K562 (cell line): Measurements from ENCODE around the gene DLGAP1. TPM values are rescaled to one million over a fixed set of nuclear protein-coding genes. Genes with fewer than 3 reads are reported as not detected.
A peak's percentile ranks its signal among the peaks of the same experiment; 100 is the strongest.

ENCODE experiments used
- ARHGAP35 ChIP-seq: fragments of 450-650 bp; IDR thresholded peaks from 2 replicates; pipeline ENCODE4 v1.6.1; 2018; ENCODE audit not compliant: partially characterized antibody
- CXXC5 ChIP-seq: fragments of 250-450 bp; sonication (Bioruptor Pico); IDR thresholded peaks from 2 replicates; pipeline ENCODE4 v1.8.0; 2022; ENCODE audit warnings: inconsistent platforms, mild to moderate bottlenecking, moderate library complexity
- ETS1 ChIP-seq: conservative IDR thresholded peaks from 2 replicates; pipeline ENCODE4 v1.6.1; 2011; ENCODE audit warnings: low read depth, mild to moderate bottlenecking, low read length; ENCODE audit not compliant: control insufficient read depth
- FOXK2 ChIP-seq, 2 experiments: fragments of 450-650 bp; IDR thresholded peaks in 1 of 2; conservative IDR thresholded peaks in 1 of 2; 2 replicates each; pipeline ENCODE4 v1.6.1; 2016; ENCODE audit warnings: low read depth in 2 of 2, mild to moderate bottlenecking in 1 of 2
- HDAC8 ChIP-seq: fragments of 450-650 bp; IDR thresholded peaks from 2 replicates; pipeline ENCODE4 v1.6.1; 2016; ENCODE audit warnings: mild to moderate bottlenecking, missing genetic modification characterization, moderate library complexity, missing compliant biosample characterization
- KLF16 ChIP-seq: IDR thresholded peaks from 2 replicates; pipeline ENCODE4 v1.6.1; 2016; ENCODE audit warnings: antibody characterized with exemption
- MAFK ChIP-seq: IDR thresholded peaks from 2 replicates; pipeline ENCODE4 v1.6.1; 2011; ENCODE audit warnings: low read length, improper control_type of control experiment
- NKRF ChIP-seq: fragments of 450-650 bp; IDR thresholded peaks from 2 replicates; pipeline ENCODE4 v1.6.1; 2016; ENCODE audit warnings: borderline replicate concordance
- PHF21A ChIP-seq: fragments of 450-650 bp; IDR thresholded peaks from 2 replicates; pipeline ENCODE4 v1.6.1; 2017; ENCODE audit warnings: low read depth, borderline replicate concordance
- PTRF ChIP-seq: fragments of 450-650 bp; IDR thresholded peaks from 2 replicates; pipeline ENCODE4 v1.6.1; 2016; ENCODE audit warnings: mild to moderate bottlenecking, missing genetic modification characterization, missing compliant biosample characterization
- PTTG1 ChIP-seq: fragments of 450-650 bp; IDR thresholded peaks from 2 replicates; pipeline ENCODE4 v1.6.1; 2016; ENCODE audit warnings: low read depth, mild to moderate bottlenecking, missing genetic modification characterization, missing compliant biosample characterization
- RBM25 ChIP-seq: fragments of 200-400 bp; formaldehyde crosslinking; IDR thresholded peaks from 2 replicates; pipeline ENCODE4 v1.6.1; 2018; ENCODE audit warnings: low read length, low read depth, moderate library complexity; ENCODE audit not compliant: severe bottlenecking
- THRAP3 ChIP-seq: fragments of 450-650 bp; IDR thresholded peaks from 2 replicates; pipeline ENCODE4 v1.6.1; 2016; ENCODE audit warnings: mild to moderate bottlenecking, inconsistent platforms, borderline replicate concordance
- ZFP36 ChIP-seq: fragments of 150-350 bp; IDR thresholded peaks from 2 replicates; pipeline ENCODE4 v1.6.1; 2018; ENCODE audit warnings: low read length, low read depth; ENCODE audit not compliant: partially characterized antibody
- ZNF239 ChIP-seq: fragments of 250-450 bp; sonication (Bioruptor Pico); IDR thresholded peaks from 2 replicates; pipeline ENCODE4 v1.4.0; 2020; ENCODE audit warnings: mild to moderate bottlenecking
- ZNF41 ChIP-seq: fragments of 250-450 bp; sonication (Bioruptor Pico); conservative IDR thresholded peaks from 2 replicates; pipeline ENCODE4 v1.4.0; 2020; ENCODE audit warnings: mild to moderate bottlenecking
- ZNF518B ChIP-seq: fragments of 250-450 bp; sonication (Bioruptor Pico); IDR thresholded peaks from 2 replicates; pipeline ENCODE4 v1.5.0; 2021; ENCODE audit warnings: mild to moderate bottlenecking, moderate library complexity
- ZSCAN29 ChIP-seq: fragments of 450-650 bp; IDR thresholded peaks from 2 replicates; pipeline ENCODE4 v1.6.1; 2017
- polyA plus RNA-seq, 8 experiments: library from polyadenylated mRNA; depleted of rRNA in 4 of 8; stranded (reverse) in 5 of 8; unstranded in 3 of 8; fragments of >200 nt; fragmentation: Nextera tagmentation in 2 of 8; fragmentation: Illumina TruSeq in 1 of 8; extraction: Ambion mirVana in 2 of 8; extraction: Trizol in 1 of 8; gene quantifications; 2 replicates each; pipeline versions ENCODE4 v1.2.1 to v1.2.3, GENCODE V29; 2011 to 2014; ENCODE audit warnings: inconsistent platforms in 1 of 8, missing spikeins in 1 of 8
- total RNA-seq, 7 experiments: library from RNA; depleted of rRNA in 6 of 7; stranded (reverse); fragments of >200 nt in 6 of 7; fragmentation: Illumina TruSeq in 2 of 7; extraction: Trizol in 2 of 7; gene quantifications; 2 replicates each; pipeline versions ENCODE4 v1.2.1 to v1.2.3, GENCODE V29; 2011 to 2021; ENCODE audit warnings: low replicate concordance in 1 of 7
- TF ChIP-seq, protein P1 (sequence below): fragments of 250-450 bp; sonication (Bioruptor Pico); IDR thresholded peaks from 2 replicates; pipeline ENCODE4 v1.8.0; 2021; ENCODE audit warnings: borderline replicate concordance, mild to moderate bottlenecking, moderate library complexity; ENCODE audit not compliant: poor library complexity, severe bottlenecking

Gene DLGAP1
- total and polyA plus RNA-seq, 9 of the 15 experiments (the other 6 are each of a cell fraction or from before 2014, with no cell fraction given), result 0.04 to 0.22 (median 0.08) TPM

GRCh38 chr18:3605954-3606443 is 849.1 kb downstream of the DLGAP1 start (continued):
- TF ChIP-seq ZNF518B (CRISPR knock-in tag) (no peak), NKRF (no peak), THRAP3 (no peak), ZNF239 (no peak), CXXC5 (CRISPR knock-in tag) (peak; percentile 27), ZSCAN29 (no peak), KLF16 (no peak), PTTG1 (tag) (no peak), FOXK2 (conservative IDR thresholded peaks at IDR 0.05 in 1 of 2, IDR thresholded peaks at IDR 0.05 in 1 of 2; ENCODE audit: low read depth in 2 of 2) (no peak), HDAC8 (tag) (0 out of 2 replicates have a peak, but pooled peaks have one; percentile 48), ARHGAP35 (no peak), ZFP36 (no peak), ZNF41 (CRISPR knock-in tag) (peak; percentile 65; the same call in 1 of the 2 replicates), ETS1 (no peak), PHF21A (no peak), RBM25 (no peak), MAFK (no peak), PTRF (no peak)
- TF ChIP-seq, protein P1, sequence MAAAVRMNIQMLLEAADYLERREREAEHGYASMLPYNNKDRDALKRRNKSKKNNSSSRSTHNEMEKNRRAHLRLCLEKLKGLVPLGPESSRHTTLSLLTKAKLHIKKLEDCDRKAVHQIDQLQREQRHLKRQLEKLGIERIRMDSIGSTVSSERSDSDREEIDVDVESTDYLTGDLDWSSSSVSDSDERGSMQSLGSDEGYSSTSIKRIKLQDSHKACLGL (CRISPR knock-in tag), result no peak
